HepG2 (cell line): ENCODE results near the gene LAPTM4A. TPM values are rescaled to one million over a fixed set of nuclear protein-coding genes. Genes with fewer than 3 reads are reported as not detected.

Experiments used
- ASH2L ChIP-seq: fragments of 300-600, 200-600 bp; sonication (generic); IDR thresholded peaks from 2 replicates; pipeline ENCODE4 v1.7.0; 2017; ENCODE audit warnings: low read depth, mild to moderate bottlenecking, moderate library complexity, mixed read lengths, low read length; ENCODE audit not compliant: insufficient read length
- ATF1 ChIP-seq: IDR thresholded peaks from 2 replicates; pipeline ENCODE4 v1.6.1; 2016; ENCODE audit warnings: mild to moderate bottlenecking, control low read depth
- MBNL3 ChIP-seq: fragments of 250-450 bp; sonication (Bioruptor Pico); conservative IDR thresholded peaks from 2 replicates; pipeline ENCODE4 v1.8.0; 2022; ENCODE audit warnings: mild to moderate bottlenecking, inconsistent platforms
- PHF5A ChIP-seq: IDR thresholded peaks from one replicate; pipeline ENCODE4 v1.6.1; 2018; ENCODE audit warnings: low read depth, missing genetic modification reagents; ENCODE audit not compliant: unreplicated experiment
- PHF8 ChIP-seq: sonication (generic); formaldehyde crosslinking; IDR thresholded peaks from 2 replicates; pipeline ENCODE4 v1.5.0; 2020; ENCODE audit warnings: missing genetic modification reagents
- ZC3H13 ChIP-seq: sonication (generic); formaldehyde crosslinking; IDR thresholded peaks from 2 replicates; pipeline ENCODE4 v1.8.1; 2023; ENCODE audit warnings: mild to moderate bottlenecking, missing genetic modification reagents, moderate library complexity
- ZMAT3 ChIP-seq: sonication (generic); formaldehyde crosslinking; conservative IDR thresholded peaks from 2 replicates; pipeline ENCODE4 v1.7.0; 2021; ENCODE audit warnings: missing genetic modification reagents
- ZNF383 ChIP-seq: sonication (generic); formaldehyde crosslinking; IDR thresholded peaks from 2 replicates; pipeline ENCODE4 v1.4.0; 2020; ENCODE audit warnings: missing genetic modification reagents, mild to moderate bottlenecking, borderline replicate concordance
- ZNF552 ChIP-seq: sonication (generic); formaldehyde crosslinking; IDR thresholded peaks from 2 replicates; pipeline ENCODE4 v1.9.0; 2022; ENCODE audit warnings: missing genetic modification reagents, mild to moderate bottlenecking, borderline replicate concordance
- polyA plus RNA-seq, 8 experiments: library from polyadenylated mRNA; depleted of rRNA in 3 of 8; stranded (reverse) in 7 of 8; unstranded in 1 of 8; fragments of >200 nt; fragmentation: Illumina TruSeq in 4 of 8; extraction: Trizol in 4 of 8; gene quantifications; 2 replicates each; pipeline versions ENCODE4 v1.2.1 to v1.2.3, GENCODE V29; 2011 to 2016; ENCODE audit warnings: low read depth in 4 of 8, missing spikeins in 1 of 8, mixed read lengths in 1 of 8; ENCODE audit not compliant: insufficient read depth in 1 of 8
- total RNA-seq, 5 experiments: library from RNA; depleted of rRNA; stranded (reverse); fragments of >200 nt; fragmentation: Illumina TruSeq; extraction: Trizol; gene quantifications; 2 replicates each; pipeline ENCODE4 v1.2.3, GENCODE V29; 2016; ENCODE audit warnings: low read depth in 1 of 5
- TF ChIP-seq, protein P1 (sequence below): sonication (generic); formaldehyde crosslinking; IDR thresholded peaks from 2 replicates; pipeline ENCODE4 v1.9.0; 2021; ENCODE audit warnings: missing genetic modification reagents, mild to moderate bottlenecking, borderline replicate concordance
- TF ChIP-seq, protein P2 (sequence below): IDR thresholded peaks from 2 replicates; pipeline ENCODE4 v1.6.1; 2016; ENCODE audit warnings: control low read depth
- TF ChIP-seq, protein P3 (sequence below): sonication (generic); formaldehyde crosslinking; IDR thresholded peaks from 2 replicates; pipeline ENCODE4 v1.8.0; 2022; ENCODE audit warnings: missing genetic modification reagents, mild to moderate bottlenecking, moderate library complexity, borderline replicate concordance
- TF ChIP-seq, protein P4 (sequence below): sonication (generic); formaldehyde crosslinking; IDR thresholded peaks from 2 replicates; pipeline ENCODE4 v1.8.1; 2023; ENCODE audit warnings: missing genetic modification reagents, inconsistent platforms, borderline replicate concordance
- TF ChIP-seq, protein P5 (sequence below): sonication (generic); formaldehyde crosslinking; IDR thresholded peaks from 2 replicates; pipeline ENCODE4 v1.4.0; 2020; ENCODE audit warnings: mild to moderate bottlenecking, missing genetic modification reagents
- TF ChIP-seq, protein P6 (sequence below): sonication (generic); formaldehyde crosslinking; conservative IDR thresholded peaks from 2 replicates; pipeline ENCODE4 v1.5.0; 2020; ENCODE audit warnings: missing genetic modification reagents
- TF ChIP-seq, protein P7 (sequence below): sonication (generic); formaldehyde crosslinking; IDR thresholded peaks from 2 replicates; pipeline ENCODE4 v1.4.0; 2020; ENCODE audit warnings: missing genetic modification reagents, borderline replicate concordance

Gene LAPTM4A
- total and polyA plus RNA-seq, 2 of the 13 experiments (the other 11 are each of a cell fraction or from before 2014, with no cell fraction given), result 116 to 558 TPM

DNA sequence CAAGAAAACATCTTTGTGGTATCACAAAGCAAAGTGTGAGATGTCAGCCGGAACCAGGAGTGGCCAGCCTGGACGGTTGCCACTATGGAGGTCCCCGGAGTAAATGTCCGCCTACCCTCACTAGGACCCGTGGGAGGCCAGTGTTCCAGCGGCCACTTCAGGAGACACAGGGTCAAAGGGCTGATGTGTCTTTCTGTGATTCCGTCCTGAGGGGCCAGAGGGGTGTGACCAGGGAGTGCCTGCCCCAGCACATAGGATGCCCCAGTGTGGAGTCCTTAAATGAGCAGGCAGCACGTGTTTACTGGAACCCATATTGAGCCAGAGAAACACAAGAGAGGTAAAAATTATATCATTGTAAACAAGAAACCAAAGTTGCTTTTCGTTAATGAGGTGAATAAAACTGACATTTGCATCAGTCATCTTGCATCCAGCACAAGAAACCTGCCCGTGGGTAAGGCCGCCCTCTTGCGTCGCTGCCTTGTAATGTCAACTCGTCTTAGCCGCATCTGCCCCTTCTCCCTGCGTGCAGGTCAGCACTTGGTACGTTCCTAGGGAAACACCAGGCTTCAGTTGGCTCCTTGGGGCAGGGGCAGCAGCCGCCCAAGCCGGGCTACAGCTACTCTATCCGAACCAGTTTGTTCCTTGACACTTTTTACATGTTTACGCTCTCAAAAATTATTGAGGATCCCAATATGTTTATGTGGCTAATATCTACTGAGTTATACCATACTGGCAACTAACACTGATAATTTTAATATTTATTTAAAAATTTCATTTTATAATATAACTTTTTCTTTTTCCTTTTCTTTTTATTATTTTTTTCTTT lies 46.7 kb upstream of the LAPTM4A start (continued):
- TF ChIP-seq, protein P1, sequence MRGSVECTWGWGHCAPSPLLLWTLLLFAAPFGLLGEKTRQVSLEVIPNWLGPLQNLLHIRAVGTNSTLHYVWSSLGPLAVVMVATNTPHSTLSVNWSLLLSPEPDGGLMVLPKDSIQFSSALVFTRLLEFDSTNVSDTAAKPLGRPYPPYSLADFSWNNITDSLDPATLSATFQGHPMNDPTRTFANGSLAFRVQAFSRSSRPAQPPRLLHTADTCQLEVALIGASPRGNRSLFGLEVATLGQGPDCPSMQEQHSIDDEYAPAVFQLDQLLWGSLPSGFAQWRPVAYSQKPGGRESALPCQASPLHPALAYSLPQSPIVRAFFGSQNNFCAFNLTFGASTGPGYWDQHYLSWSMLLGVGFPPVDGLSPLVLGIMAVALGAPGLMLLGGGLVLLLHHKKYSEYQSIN, result no peak
- TF ChIP-seq, protein P2, sequence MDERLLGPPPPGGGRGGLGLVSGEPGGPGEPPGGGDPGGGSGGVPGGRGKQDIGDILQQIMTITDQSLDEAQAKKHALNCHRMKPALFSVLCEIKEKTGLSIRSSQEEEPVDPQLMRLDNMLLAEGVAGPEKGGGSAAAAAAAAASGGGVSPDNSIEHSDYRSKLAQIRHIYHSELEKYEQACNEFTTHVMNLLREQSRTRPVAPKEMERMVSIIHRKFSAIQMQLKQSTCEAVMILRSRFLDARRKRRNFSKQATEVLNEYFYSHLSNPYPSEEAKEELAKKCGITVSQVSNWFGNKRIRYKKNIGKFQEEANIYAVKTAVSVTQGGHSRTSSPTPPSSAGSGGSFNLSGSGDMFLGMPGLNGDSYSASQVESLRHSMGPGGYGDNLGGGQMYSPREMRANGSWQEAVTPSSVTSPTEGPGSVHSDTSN (CRISPR knock-in tag), result no peak
- TF ChIP-seq ATF1 (no peak), ZNF383 (no peak), PHF8 (CRISPR knock-in tag) (peak; percentile 33; the same call in 1 of the 2 replicates), ZMAT3 (CRISPR knock-in tag) (no peak), ZC3H13 (CRISPR knock-in tag) (no peak), ZNF552 (CRISPR knock-in tag) (no peak), MBNL3 (CRISPR knock-in tag) (no peak), ASH2L (no peak), PHF5A (CRISPR knock-in tag) (no peak)
- TF ChIP-seq, protein P3, sequence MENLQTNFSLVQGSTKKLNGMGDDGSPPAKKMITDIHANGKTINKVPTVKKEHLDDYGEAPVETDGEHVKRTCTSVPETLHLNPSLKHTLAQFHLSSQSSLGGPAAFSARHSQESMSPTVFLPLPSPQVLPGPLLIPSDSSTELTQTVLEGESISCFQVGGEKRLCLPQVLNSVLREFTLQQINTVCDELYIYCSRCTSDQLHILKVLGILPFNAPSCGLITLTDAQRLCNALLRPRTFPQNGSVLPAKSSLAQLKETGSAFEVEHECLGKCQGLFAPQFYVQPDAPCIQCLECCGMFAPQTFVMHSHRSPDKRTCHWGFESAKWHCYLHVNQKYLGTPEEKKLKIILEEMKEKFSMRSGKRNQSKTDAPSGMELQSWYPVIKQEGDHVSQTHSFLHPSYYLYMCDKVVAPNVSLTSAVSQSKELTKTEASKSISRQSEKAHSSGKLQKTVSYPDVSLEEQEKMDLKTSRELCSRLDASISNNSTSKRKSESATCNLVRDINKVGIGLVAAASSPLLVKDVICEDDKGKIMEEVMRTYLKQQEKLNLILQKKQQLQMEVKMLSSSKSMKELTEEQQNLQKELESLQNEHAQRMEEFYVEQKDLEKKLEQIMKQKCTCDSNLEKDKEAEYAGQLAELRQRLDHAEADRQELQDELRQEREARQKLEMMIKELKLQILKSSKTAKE (CRISPR knock-in tag), result no peak
- TF ChIP-seq, protein P4, sequence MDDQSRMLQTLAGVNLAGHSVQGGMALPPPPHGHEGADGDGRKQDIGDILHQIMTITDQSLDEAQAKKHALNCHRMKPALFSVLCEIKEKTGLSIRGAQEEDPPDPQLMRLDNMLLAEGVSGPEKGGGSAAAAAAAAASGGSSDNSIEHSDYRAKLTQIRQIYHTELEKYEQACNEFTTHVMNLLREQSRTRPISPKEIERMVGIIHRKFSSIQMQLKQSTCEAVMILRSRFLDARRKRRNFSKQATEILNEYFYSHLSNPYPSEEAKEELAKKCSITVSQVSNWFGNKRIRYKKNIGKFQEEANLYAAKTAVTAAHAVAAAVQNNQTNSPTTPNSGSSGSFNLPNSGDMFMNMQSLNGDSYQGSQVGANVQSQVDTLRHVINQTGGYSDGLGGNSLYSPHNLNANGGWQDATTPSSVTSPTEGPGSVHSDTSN (CRISPR knock-in tag), result no peak
- TF ChIP-seq, protein P5, sequence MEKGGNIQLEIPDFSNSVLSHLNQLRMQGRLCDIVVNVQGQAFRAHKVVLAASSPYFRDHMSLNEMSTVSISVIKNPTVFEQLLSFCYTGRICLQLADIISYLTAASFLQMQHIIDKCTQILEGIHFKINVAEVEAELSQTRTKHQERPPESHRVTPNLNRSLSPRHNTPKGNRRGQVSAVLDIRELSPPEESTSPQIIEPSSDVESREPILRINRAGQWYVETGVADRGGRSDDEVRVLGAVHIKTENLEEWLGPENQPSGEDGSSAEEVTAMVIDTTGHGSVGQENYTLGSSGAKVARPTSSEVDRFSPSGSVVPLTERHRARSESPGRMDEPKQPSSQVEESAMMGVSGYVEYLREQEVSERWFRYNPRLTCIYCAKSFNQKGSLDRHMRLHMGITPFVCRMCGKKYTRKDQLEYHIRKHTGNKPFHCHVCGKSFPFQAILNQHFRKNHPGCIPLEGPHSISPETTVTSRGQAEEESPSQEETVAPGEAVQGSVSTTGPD, result no peak
- TF ChIP-seq, protein P6, sequence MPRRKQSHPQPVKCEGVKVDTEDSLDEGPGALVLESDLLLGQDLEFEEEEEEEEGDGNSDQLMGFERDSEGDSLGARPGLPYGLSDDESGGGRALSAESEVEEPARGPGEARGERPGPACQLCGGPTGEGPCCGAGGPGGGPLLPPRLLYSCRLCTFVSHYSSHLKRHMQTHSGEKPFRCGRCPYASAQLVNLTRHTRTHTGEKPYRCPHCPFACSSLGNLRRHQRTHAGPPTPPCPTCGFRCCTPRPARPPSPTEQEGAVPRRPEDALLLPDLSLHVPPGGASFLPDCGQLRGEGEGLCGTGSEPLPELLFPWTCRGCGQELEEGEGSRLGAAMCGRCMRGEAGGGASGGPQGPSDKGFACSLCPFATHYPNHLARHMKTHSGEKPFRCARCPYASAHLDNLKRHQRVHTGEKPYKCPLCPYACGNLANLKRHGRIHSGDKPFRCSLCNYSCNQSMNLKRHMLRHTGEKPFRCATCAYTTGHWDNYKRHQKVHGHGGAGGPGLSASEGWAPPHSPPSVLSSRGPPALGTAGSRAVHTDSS, result no peak
- TF ChIP-seq, protein P7, sequence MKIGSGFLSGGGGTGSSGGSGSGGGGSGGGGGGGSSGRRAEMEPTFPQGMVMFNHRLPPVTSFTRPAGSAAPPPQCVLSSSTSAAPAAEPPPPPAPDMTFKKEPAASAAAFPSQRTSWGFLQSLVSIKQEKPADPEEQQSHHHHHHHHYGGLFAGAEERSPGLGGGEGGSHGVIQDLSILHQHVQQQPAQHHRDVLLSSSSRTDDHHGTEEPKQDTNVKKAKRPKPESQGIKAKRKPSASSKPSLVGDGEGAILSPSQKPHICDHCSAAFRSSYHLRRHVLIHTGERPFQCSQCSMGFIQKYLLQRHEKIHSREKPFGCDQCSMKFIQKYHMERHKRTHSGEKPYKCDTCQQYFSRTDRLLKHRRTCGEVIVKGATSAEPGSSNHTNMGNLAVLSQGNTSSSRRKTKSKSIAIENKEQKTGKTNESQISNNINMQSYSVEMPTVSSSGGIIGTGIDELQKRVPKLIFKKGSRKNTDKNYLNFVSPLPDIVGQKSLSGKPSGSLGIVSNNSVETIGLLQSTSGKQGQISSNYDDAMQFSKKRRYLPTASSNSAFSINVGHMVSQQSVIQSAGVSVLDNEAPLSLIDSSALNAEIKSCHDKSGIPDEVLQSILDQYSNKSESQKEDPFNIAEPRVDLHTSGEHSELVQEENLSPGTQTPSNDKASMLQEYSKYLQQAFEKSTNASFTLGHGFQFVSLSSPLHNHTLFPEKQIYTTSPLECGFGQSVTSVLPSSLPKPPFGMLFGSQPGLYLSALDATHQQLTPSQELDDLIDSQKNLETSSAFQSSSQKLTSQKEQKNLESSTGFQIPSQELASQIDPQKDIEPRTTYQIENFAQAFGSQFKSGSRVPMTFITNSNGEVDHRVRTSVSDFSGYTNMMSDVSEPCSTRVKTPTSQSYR (CRISPR knock-in tag), result no peak
